ENCODE results near the gene ACER2. TPM values are rescaled to one million over a fixed set of nuclear protein-coding genes. Genes with fewer than 3 reads are reported as not detected.

ACER2 gene
- polyA plus RNA-seq, 4 donors = 6.7 to 25.8 (median 11.5) TPM

DNA sequence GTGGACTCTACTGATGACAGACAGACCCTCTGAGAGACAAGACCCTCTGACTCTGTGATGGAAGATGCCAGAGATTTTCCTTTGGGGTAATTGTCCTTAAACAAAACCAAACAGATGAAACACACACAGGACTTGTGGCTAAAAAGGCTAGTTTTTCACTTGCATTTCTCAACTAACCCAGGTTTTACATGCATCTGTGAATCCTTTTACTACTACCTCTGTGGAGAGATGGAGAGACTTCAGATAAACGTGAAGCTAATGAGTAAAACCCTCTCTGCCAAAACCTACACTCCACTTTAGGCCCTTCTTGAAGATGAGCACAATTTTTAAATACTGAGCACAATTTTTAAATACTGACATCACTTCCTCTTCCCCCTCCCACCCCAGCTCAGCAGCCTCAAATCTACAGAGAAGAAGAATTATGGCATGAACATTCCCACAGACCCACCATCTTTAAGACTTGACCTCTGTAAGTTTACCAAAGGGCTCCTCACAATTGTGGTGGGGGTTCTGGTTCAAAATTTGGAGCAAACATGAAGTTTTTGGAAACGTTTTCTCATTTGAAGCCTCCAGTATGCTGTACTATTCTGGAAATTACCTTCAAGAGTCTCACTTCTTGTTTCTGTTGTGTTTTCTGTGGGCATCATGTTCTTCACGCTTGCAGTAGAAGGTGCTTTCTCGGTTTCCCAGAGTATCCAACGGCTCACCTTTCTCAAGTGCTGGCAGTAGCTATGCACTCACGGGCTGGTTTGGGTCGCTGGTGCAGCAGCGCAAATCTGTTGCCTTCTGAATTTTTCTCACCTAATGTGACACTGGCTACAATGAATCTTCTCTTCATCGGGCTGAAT is 42.7 kb downstream of the ACER2 start:
- no peak for DNase-seq (ENCODE audit: low read depth in 4 of 4, low spot score in 3 of 4)

DNA sequence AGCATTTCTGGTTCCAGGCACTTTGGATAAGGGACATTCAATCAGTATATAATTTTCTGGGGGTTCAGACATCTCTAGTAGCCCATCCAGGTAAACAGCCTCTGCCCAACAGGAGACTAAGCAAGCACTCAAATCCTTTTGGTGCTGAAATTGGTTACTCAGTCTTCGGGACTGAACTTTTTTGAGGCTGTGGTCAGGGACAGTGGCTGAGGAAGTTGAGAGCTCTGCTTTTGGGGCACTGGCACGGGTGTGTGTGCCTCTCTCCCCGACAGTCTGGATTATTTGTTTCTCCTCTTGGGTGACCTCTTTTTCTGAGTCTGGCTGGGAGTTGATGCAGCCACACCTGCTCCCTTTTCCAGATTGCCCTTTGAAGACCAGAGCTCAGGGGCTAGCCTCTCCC is 47.6 kb downstream of the ACER2 start:
- DNase-seq (ENCODE audit: low read depth in 4 of 4, low spot score in 3 of 4) = no peak

DNA sequence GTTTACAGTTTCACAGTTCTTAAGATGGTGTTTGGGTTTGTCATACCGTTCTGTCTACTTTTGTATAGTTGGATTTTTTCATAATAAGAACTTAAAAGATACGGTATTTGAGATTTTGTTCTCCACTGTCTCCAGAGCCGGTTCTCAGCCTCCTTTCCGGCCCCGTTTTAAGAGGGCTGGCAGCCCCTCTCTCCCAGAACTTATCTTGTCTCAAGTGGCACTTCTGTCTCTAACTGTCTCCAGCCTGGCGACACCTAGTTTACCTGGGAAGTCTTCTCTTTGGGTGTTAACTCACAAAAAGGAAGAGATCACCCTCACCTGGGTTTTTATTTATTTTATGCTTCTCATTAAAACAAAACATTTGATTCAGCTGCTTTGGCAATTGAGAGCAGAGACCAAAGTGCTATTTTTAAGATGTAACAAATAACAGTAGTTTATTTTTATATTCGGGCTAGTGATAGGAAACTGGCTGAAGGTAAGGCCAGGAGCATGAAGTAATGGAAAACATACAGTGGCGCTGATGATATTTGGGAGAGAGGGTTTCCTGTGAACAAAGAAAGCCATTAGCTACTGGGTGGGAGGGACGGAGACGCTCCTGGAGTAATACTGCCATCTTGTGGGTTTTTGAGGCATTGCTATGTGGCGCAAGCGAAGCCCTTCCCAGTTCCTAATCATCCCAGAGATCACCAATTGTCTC is 48.3 kb downstream of the ACER2 start:
- DNase-seq (ENCODE audit: low read depth in 4 of 4, low spot score in 3 of 4) = peak in 3 of 4 donors; percentile 63 to 73 (median 69)

DNA sequence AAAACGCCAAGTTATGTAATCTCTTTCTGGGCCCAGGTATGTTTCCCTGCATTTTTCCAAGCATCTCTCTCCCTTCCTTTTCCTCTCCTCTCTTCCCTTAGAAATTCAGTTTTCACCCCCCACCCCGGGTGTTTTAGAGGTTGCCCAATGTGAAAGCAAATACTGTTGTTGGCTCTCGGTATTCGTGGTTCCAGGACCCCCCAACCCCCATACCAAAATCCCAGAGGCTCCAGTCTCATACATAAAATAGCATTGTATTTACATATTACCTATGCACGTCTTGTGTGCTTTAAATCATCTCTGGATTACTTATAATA is 48.8 kb downstream of the ACER2 start:
- DNase-seq (ENCODE audit: low read depth in 4 of 4, low spot score in 3 of 4) = no peak

DNA sequence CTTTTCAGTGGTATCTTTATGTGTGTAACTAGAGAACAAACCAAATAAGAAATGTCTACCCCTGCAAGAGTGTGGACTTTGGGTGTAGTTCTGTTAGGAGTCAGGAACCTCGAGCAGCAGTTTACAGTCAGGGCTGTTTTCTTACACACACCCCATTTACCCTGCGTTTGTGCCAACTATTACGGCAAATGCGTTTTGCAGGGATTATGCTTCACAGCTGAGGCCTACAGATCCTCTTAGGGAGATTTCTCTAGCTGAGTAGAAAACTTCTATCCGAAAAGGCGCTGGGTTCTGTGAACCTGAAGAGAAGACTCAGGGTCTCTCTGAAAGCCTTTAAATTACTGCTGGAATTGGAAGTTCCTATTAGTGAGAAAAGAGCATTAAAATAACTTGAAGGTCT is 51.4 kb downstream of the ACER2 start:
- no peak for DNase-seq (ENCODE audit: low read depth in 4 of 4, low spot score in 3 of 4)

DNA sequence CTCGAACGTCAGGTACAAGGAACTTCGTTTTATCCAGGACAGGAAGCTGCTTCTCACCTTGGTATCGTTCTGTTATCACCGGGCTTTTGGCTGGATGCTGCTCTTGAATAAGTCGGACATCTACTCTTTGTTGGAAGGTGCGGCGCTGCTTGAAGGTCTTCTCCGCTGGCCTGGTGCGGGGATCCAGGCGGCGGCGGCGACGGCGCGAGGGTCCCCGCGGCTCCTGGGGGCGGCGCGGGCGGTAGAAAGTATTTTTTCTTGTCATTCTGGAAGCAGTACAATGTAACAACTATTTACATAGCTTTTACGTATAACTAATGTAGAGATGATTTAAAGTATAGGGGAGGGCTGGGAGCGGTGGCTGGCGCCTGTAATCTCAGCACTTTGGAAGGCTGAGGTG is 52.3 kb downstream of the ACER2 start:
- no peak for DNase-seq (ENCODE audit: low read depth in 4 of 4, low spot score in 3 of 4)

DNA sequence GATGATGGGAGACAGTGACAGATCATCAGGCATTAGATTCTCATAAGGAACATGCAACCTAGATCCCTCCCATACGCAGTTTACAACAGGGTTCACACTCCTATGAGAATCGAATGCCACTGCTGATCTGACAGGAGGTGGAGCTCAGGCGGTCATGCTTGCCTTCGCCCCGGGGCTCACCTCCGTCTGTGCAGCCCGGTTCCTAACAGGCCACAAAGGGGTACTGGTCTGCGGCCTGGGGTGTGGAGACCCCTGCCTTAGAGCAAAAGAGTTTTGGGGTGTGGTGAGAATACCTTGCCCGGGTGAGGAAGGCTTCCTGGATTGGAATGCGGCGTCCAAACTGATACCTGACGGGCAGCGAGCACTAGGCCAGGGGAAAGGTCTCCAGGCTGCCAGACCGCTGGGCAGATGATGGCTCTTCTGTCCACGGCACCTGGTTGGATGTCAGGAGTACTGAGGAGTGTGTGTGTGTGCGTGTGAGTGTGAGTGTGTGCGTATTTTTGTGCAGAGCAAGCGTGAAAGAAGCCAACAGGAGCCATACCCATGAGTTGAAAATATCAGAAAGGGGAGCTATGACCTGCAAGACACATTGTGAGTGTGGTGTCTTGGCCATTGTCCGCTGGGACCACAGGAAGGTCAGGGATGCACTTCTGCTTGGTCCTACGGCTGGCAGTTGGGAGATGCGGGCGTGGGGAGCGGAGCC is 55.4 kb downstream of the ACER2 start:
- DNase-seq (ENCODE audit: low read depth in 4 of 4, low spot score in 3 of 4) = no peak

DNA sequence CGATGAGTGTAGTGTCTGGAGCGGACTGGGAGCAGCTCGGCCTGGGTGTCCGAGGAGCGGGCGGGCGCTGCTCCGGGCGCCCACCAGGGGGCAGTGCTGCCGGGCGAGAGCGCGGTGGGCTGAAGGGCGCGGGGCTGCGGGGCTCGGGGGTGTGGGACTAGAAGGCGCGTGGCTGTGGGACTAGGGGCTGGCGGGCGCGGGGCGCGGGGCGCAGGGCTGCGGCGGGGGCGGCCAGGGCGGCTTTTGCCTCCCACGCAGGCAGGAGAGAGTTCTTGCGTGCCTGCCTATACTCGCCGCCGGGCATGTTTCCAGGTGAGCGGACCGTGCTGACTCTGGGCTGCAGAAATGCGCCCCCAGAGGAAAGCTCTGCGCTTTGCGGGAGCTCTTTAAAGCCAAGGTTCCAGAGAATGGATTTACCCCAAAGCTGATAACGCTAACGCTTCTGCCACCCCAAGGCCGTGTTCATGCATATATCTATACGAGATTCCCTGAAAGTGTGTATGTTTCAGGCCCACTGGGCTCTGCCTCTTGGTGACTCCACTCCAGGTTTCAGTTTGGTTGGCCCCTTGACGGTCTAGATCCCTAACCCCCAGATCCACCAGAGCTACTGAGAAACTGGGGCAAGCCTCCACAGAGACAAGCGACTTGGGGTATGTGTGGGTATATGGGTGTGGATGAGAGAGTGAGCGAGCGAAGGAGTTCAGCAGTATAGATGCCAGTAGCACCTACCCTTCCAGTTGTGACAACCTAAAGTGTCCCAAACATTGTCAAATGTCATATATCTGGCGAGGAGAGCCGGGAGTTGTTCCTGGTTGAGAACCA is 56.2 kb downstream of the ACER2 start:
- DNase-seq (ENCODE audit: low read depth in 4 of 4, low spot score in 3 of 4) = peak in 1 of 4 donors; percentile 38

DNA sequence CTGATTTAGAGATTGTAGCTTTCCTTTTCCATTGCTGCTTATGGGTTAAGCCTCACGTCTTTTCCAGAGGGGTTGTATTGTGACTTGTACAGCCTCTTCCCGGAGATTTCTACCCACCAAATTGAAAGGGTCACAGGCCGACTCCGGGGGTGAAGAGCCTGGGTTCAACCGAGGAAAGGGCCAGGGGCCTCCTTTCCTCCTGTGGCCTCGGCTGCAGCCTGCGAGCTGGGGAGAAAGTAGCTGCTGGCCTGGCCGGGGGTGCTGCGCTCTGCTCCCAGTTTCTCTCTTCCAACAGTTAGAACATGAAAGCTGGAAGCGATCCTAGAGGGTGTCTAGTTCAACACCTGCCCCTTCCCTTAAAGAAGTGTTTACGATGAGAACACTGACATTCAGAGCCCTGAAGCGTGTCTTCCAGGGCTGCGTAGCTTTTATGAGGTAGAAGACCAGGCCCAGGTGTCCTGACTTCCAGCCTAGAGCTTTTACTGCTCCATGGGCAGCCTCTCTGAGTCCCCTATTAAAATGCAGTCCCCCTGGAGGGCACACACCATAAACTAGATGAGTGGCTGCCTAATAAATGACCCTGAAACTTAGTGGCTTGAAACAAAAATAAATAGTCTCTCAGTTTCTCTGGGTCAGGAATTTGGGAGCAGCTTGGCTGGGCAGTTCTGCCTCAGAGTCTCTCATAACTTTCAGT is 56.9 kb downstream of the ACER2 start:
- peak in 3 of 4 donors; percentile 33 to 72 (median 54) for DNase-seq (ENCODE audit: low read depth in 4 of 4, low spot score in 3 of 4)

DNA sequence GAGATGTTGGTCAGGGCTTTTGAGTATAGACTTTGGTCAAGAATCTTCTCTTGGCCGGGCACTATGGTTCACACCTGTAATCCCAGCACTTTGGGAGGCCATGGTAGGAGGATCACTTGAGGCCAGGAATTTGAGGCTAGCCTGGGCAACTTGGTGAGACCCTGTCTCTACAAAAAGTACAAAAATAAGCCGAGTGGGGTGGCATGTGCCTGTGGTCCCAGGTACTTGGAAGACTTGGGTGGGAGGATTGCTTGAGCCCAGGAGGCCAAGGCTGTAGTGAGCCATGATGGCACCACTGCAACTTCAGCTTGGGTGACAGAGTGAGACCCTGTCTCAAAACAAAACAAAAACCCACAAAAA is 57.5 kb downstream of the ACER2 start:
- DNase-seq (ENCODE audit: low read depth in 4 of 4, low spot score in 3 of 4) = no peak

DNA sequence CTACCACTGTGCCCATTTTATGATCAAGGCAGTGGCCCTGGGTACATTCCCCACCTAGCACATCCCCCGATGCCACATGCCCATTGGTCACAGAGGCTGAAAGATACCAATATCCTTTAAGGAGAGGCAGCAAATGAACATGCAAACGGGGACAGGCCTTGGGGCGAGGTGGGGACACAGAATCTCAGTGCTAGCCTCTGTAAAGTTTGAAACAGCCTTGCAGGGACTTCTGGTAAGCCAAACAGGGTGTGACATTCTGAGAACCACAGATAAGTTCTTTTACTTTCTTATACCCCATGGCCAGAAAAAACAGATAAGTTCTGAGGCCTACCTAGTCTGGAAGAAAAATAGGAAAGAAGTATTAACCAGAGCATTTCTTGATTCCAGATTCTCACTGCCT is 60.5 kb downstream of the ACER2 start:
- no peak for DNase-seq (ENCODE audit: low read depth in 4 of 4, low spot score in 3 of 4)

DNA sequence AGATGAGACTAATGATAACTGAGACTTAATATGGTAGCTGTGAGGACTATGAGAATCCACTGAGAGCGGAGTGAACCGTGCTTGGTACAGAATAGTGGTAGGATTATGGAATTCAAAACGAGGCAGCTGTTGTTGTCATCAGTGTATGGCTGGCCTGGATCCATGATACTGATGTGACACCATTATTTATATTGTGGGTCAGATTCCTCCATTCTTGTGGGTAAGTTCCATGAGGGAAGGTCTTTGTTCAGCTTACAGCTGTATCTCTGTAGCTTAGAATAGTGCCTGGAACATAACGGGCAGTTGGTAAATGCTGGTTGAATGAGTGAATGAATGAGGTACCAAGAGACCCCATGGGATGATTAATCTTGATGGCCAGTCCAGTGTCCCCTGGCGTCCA is 61.8 kb downstream of the ACER2 start:
- no peak for DNase-seq (ENCODE audit: low read depth in 4 of 4, low spot score in 3 of 4)

DNA sequence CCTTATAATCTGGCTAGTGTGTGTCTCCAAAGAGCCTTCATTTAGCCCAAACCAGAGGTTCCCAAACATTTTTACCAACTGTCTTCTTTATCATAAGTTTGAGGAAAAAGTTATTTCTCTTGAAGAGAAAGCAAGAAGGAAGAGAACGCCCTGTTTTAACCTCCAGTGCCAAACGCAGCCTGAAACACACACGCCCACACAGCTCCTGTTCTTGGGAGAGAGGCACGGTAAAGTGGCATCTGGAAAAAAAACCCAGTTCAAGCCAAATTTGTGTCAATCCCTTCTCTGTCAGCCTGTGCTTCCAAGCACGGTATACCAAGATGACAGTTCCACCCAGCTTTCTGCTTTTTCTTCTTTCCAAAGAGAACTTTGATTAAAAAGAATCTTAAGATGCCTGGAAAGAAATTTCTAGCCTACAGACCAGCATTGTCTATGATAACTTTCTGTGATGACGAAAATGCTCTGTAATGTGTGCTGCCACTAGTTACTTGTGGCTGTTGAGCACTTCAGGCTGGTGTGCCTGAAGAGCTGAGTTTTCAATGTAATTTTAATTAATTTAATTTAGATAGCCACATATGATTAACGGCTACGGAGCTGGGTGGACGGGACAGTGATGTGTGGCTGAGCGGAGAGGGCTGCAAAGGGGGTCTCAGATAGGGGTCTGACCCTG is 62.3 kb downstream of the ACER2 start:
- no peak for DNase-seq (ENCODE audit: low read depth in 4 of 4, low spot score in 3 of 4)

DNA sequence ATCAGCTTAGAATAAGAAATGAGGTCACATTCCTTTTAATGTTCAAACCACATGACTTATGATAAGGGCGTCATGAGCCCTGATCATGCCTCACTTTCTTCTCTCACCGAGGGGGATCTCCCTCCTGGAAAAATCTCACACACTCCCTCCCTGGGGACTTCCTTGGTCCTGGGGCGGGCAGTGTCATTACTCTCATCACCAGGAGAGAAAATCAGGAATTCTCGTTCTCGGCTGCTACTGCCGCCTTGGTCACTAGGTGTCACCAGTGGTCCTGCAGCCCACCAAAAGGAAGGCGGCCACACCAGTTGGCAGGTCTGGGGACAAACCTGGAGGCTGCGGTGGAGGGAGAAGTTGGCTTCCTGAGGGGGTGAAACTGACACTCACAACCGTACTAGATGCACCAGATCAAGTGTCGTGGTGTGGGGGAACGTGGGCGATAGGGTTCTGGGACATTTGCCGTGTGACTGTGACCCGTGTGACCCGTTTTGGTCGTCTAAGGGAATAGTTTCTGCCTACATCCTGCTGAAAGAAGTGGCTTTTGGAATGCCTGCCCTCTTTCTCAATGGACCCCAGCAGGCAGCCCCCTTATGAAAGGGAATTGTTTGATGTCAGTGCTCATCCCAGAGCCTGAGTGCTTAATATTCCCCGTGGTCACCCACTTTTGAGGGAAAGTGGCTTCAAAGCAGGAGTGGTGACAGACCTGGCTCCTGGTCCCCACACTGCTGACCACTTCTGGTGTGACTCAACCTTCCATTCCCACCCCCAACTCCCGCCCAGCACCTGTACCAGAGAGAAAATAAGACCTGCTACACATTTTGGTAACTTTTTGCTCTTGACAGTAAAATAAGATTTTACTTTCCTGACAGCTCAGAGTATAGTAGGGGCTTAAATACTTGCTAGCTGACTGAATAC is 63.2 kb downstream of the ACER2 start:
- DNase-seq (ENCODE audit: low read depth in 4 of 4, low spot score in 3 of 4) = no peak

DNA sequence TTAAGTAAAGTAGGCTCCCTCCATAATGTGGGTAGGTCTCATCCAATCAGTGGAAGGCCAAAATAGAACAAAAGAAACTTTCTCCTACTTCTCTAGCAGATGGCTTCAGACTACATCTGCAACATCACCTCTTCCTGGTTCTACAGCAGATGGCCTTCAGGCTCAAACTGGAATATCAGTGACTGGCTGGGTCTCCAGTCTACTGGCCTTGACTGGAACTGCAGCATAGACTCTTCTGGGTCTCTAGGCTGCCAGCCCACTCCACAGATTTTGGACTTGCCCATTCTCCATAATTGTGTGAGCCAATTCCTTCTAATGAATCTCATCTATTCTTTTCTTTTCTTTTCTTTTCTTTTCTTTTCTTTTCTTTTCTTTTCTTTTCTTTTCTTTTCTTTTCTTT is 64.8 kb downstream of the ACER2 start:
- no peak for DNase-seq (ENCODE audit: low read depth in 4 of 4, low spot score in 3 of 4)

DNA sequence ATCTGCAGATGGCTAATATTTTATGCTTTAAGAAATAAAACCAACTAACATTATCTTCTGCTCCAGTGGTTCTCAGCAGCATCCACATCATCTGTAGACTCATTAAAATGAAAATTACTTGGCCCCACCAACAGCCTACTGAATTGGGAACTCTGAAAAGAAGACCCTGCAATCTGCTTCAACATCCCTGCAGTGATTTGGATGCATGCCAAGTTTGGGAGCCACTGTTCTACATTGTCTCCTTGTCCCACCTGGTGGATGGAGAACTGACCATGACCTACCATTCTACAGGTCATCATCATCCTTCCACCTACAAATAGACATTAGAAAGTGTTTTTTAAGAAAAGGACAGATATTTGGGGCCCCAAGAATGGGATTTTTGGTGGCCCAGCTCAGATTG is 71.1 kb downstream of the ACER2 start:
- DNase-seq (ENCODE audit: low read depth in 4 of 4, low spot score in 3 of 4) = no peak

DNA sequence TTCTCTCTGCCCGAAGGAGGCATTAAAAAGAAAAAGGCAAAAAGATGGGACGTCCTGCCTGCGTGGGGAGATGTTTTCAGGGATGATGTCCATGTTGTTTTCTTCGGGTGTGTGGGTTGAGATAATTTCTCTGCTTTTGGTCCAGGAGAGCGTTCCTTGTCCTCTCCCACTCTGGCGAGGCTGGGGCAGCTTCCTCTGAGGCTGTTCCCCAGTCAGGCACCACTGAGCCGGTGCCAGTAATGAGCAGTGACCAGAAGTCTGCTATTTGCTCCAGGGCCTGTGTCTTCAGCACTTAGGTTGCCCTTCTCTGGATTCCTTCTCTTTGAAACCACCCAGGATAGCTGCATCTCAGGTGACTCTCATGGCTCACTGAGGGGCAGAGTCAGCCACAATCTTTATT is 71.5 kb downstream of the ACER2 start:
- DNase-seq (ENCODE audit: low read depth in 4 of 4, low spot score in 3 of 4) = no peak

DNA sequence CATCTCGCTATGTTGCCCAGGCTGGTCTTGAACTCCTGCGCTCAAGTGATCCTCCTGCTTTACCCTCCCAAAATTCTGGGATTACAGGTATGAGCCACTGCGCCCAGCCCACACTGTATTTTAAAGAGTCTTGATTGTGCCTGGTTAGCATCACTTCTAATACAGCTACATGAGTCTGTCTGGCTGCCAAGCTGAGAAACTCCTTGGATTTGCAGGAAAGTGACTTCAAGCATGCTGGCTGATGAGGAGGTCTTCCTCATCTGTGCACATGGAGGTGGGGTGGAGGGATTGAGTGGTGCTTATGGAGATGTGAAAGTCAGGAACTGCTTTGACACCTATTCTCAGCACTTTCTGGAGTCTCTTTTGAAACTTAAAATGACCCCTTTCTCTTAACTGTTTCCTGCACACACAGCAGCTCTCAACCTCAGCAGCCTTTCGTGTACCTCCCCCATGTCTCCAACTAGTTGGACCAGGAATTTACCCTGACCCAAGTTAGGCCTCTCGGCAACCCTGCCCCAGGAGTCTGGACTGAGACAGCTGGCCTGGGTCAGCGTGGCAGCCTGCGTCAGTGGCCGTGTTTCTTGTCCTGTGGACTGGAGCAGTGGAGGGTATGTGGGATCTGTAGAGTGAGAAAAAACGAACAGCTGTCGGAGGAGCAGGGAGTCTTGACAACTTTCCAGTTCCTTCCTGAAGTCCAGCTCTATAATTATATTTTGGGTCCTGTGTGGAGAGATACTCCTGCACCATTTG is 72.5 kb downstream of the ACER2 start:
- no peak for DNase-seq (ENCODE audit: low read depth in 4 of 4, low spot score in 3 of 4)

All from right renal pelvis (tissue), 4 donors.